ENCODE results near the gene TMEM11.

DNA sequence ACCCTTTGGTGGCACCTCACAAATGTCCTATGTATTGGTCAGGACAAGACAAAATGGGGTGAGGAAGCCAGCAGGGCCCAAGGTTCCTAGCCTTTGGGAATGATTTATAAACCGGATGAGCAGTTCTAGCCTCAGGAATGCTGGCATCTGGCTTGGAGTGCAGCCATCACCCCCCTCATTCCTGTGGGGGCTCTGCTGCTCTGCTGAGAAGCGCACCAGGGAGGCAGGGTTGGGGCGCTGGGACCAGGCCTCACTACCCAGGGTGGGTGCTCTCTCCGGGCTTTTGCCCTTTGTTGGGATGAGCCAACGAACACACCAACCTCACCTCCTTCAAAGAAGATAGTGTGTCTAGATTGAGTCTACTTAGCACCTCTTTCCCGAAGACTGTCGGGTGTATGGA is 39.2 kb downstream of the TMEM11 start:
- no peak for TF ChIP-seq POLR2AphosphoS5 (IDR thresholded peaks at IDR 0.05)
- TF ChIP-seq, protein P1, sequence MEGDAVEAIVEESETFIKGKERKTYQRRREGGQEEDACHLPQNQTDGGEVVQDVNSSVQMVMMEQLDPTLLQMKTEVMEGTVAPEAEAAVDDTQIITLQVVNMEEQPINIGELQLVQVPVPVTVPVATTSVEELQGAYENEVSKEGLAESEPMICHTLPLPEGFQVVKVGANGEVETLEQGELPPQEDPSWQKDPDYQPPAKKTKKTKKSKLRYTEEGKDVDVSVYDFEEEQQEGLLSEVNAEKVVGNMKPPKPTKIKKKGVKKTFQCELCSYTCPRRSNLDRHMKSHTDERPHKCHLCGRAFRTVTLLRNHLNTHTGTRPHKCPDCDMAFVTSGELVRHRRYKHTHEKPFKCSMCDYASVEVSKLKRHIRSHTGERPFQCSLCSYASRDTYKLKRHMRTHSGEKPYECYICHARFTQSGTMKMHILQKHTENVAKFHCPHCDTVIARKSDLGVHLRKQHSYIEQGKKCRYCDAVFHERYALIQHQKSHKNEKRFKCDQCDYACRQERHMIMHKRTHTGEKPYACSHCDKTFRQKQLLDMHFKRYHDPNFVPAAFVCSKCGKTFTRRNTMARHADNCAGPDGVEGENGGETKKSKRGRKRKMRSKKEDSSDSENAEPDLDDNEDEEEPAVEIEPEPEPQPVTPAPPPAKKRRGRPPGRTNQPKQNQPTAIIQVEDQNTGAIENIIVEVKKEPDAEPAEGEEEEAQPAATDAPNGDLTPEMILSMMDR (IDR thresholded peaks at IDR 0.05 in 8 of 11, conservative IDR thresholded peaks at IDR 0.05 in 3 of 11) = no peak
